ENCODE results near the gene LPAR4. TPM values are rescaled to one million over a fixed set of nuclear protein-coding genes. Genes with fewer than 3 reads are reported as not detected.

Gene LPAR4
- total and polyA plus RNA-seq, 10 of the 15 experiments (the other 5 are each of a cell fraction or from before 2014, with no cell fraction given), result 0.05 to 0.10 (median 0.06) TPM; not detected in 7

GRCh38 chrX:78754917-78755316, 7.4 kb downstream of the LPAR4 start (continued):
- peak; percentile 79 for TF ChIP-seq RAD21 (IDR thresholded peaks at IDR 0.05; ENCODE audit: insufficient read depth, low read depth, low read length)
- TF ChIP-seq POLR2A (IDR thresholded peaks at IDR 0.05; ENCODE audit: low read depth, low read length), result no peak
- TF ChIP-seq SKIL (IDR thresholded peaks at IDR 0.05; ENCODE audit: low read depth, poor library complexity, severe bottlenecking), result peak; percentile 47
- TF ChIP-seq SMC3 (IDR thresholded peaks at IDR 0.05; ENCODE audit: borderline replicate concordance, low read length), result peak; percentile 60; the same call in 1 of the 2 replicates
- no peak for TF ChIP-seq JUNB (IDR thresholded peaks at IDR 0.05)
- peak; percentile 37; the same call in 1 of the 2 replicates for TF ChIP-seq ATF2 (IDR thresholded peaks at IDR 0.05; ENCODE audit: low read length)
- TF ChIP-seq USF1 (IDR thresholded peaks at IDR 0.05; ENCODE audit: borderline replicate concordance, extremely low read length, insufficient read depth, low read depth, low read length), result no peak
- no peak for TF ChIP-seq KDM1A (IDR thresholded peaks at IDR 0.05; ENCODE audit: borderline replicate concordance)
- peak; percentile 81 for TF ChIP-seq MEF2B (IDR thresholded peaks at IDR 0.05; ENCODE audit: partially characterized antibody, poor library complexity, severe bottlenecking)
- 0 out of 2 replicates have a peak, but pooled peaks have one; percentile 31 for TF ChIP-seq RUNX3 (IDR thresholded peaks at IDR 0.05; ENCODE audit: low read length)
- 0 out of 2 replicates have a peak, but pooled peaks have one; percentile 20 for TF ChIP-seq DPF2 (IDR thresholded peaks at IDR 0.05)
- no peak for TF ChIP-seq ZNF592 (IDR thresholded peaks at IDR 0.05)
- peak; percentile 78 for TF ChIP-seq IRF4 (IDR thresholded peaks at IDR 0.05; ENCODE audit: low read depth, low read length)
- no peak for TF ChIP-seq TCF12 (IDR thresholded peaks at IDR 0.05; ENCODE audit: low read depth, low read length)
- no peak for TF ChIP-seq SREBF1 (IDR thresholded peaks at IDR 0.05; ENCODE audit: low read length)
- 0 out of 2 replicates have a peak, but pooled peaks have one; percentile 13 for TF ChIP-seq EED (IDR thresholded peaks at IDR 0.05; ENCODE audit: low read depth)
- TF ChIP-seq STAT3 (IDR thresholded peaks at IDR 0.05; ENCODE audit: low read depth, low read length), result no peak
- TF ChIP-seq SPI1 (IDR thresholded peaks at IDR 0.05; ENCODE audit: borderline replicate concordance, insufficient read depth, low read depth, low read length), result peak; percentile 87
- TF ChIP-seq ZBTB33 (IDR thresholded peaks at IDR 0.05), result no peak
- TF ChIP-seq CREM (IDR thresholded peaks at IDR 0.05; ENCODE audit: low read depth), result no peak
- TF ChIP-seq CBFB (IDR thresholded peaks at IDR 0.05; ENCODE audit: low read depth), result 0 out of 2 replicates have a peak, but pooled peaks have one; percentile 40
- peak; percentile 41; the same call in 1 of the 2 replicates for TF ChIP-seq FOXM1 (IDR thresholded peaks at IDR 0.05; ENCODE audit: low read depth, low read length)
